Measurements from ENCODE around the gene RABAC1. TPM values are rescaled to one million over a fixed set of nuclear protein-coding genes. Genes with fewer than 3 reads are reported as not detected.
A peak's percentile ranks its signal among the peaks of the same experiment; 100 is the strongest.

The RABAC1 gene
- total and polyA plus RNA-seq, 2 donors (not counting 3 experiments of a cell fraction or from before 2014, with no cell fraction given), result 178 to 591 TPM

GRCh38 chr19:41930926-41931592 is 28.1 kb downstream of the RABAC1 start:
- no peak overlapping the region for H3K4me2 ChIP-seq (ENCODE audit: insufficient read depth, low read length)
- POLR2A ChIA-PET, result no interaction called here
- H3K27ac ChIP-seq (ENCODE audit: insufficient read depth, low read depth, low read length), result no peak overlapping the region
- no peaks in the 10 kb centered on the region for H3K9me3 ChIP-seq (replicated peaks; ENCODE audit: control insufficient read depth, insufficient read depth, low read length)
- H3K79me2 ChIP-seq (ENCODE audit: control insufficient read depth, insufficient read depth, low read length), result no peaks in the 10 kb centered on the region
- H2AFZ ChIP-seq (ENCODE audit: low read depth, low read length), result no peak overlapping the region
- intact Hi-C loops (cut with micrococcal nuclease), result no loop called here
- H3K27me3 ChIP-seq (ENCODE audit: control insufficient read depth in 2 of 2, insufficient read depth in 2 of 2, low read length in 2 of 2), result peaks cover 70 to 75% of the 10 kb centered on the region in 2 experiments
- no TSS peak for BruUV-seq (replicated peaks)
- no peak overlapping the region for H3K9ac ChIP-seq (replicated peaks; ENCODE audit: extremely low read depth, insufficient read depth, low read length)
- no peaks in the 10 kb centered on the region for H3K4me1 ChIP-seq (ENCODE audit: control insufficient read depth, extremely low read depth, insufficient read depth, low read length)
- no peaks in the 10 kb centered on the region for H4K20me1 ChIP-seq (replicated peaks; ENCODE audit: control insufficient read depth, extremely low read depth, insufficient read depth, low read length)
- TF ChIP-seq, protein P1, sequence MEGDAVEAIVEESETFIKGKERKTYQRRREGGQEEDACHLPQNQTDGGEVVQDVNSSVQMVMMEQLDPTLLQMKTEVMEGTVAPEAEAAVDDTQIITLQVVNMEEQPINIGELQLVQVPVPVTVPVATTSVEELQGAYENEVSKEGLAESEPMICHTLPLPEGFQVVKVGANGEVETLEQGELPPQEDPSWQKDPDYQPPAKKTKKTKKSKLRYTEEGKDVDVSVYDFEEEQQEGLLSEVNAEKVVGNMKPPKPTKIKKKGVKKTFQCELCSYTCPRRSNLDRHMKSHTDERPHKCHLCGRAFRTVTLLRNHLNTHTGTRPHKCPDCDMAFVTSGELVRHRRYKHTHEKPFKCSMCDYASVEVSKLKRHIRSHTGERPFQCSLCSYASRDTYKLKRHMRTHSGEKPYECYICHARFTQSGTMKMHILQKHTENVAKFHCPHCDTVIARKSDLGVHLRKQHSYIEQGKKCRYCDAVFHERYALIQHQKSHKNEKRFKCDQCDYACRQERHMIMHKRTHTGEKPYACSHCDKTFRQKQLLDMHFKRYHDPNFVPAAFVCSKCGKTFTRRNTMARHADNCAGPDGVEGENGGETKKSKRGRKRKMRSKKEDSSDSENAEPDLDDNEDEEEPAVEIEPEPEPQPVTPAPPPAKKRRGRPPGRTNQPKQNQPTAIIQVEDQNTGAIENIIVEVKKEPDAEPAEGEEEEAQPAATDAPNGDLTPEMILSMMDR (IDR thresholded peaks at IDR 0.05; ENCODE audit: extremely low read depth in 1 of 2, insufficient read depth in 1 of 2, low read depth in 1 of 2, low read length in 2 of 2), result peak; percentile 37 to 53
- no peak for TF ChIP-seq POLR2AphosphoS5 (IDR thresholded peaks at IDR 0.05; ENCODE audit: insufficient read depth, low read depth, low read length)
- peak; percentile 32 for TF ChIP-seq EZH2 (IDR thresholded peaks at IDR 0.05; ENCODE audit: borderline replicate concordance, low read depth, low read length, severe bottlenecking)
- FAIRE-seq (no peak), DNase-seq (ENCODE audit: low read depth, low spot score) (no peak)
- H3K4me3 ChIP-seq (replicated peaks in 1 of 3; ENCODE audit: insufficient read depth in 1 of 3, low read depth in 1 of 3, low read length in 3 of 3), result no peak overlapping the region
- no peaks in the 10 kb centered on the region for H3K9me1 ChIP-seq (replicated peaks; ENCODE audit: control insufficient read depth, extremely low read depth, insufficient read depth, low read length)
- CTCF ChIA-PET, result interaction anchor here (1.0 kb wide), 1 partner anchor 11 kb away, joined by 4 read pairs; no protein-coding TSS in a partner anchor
- no peaks in the 10 kb centered on the region for H3K36me3 ChIP-seq (ENCODE audit: control insufficient read depth in 2 of 2, extremely low read depth in 1 of 2, insufficient read depth in 2 of 2, low read length in 2 of 2)
- dilution Hi-C loops (cut with MboI; ENCODE audit: extremely low pct_ligation_motif_present, low sequenced_read_pairs), result no loop called here

GRCh38 chr19:41930322-41930722 is 28.8 kb downstream of the RABAC1 start:
- no peak overlapping the region for H3K4me2 ChIP-seq (ENCODE audit: insufficient read depth, low read length)
- H3K4me1 ChIP-seq (ENCODE audit: control insufficient read depth, extremely low read depth, insufficient read depth, low read length), result no peaks in the 10 kb centered on the region
- H2AFZ ChIP-seq (ENCODE audit: low read depth, low read length), result no peak overlapping the region
- DNase-seq (ENCODE audit: low read depth, low spot score) (no peak), FAIRE-seq (no peak)
- H4K20me1 ChIP-seq (replicated peaks; ENCODE audit: control insufficient read depth, extremely low read depth, insufficient read depth, low read length), result no peaks in the 10 kb centered on the region
- TF ChIP-seq GATA2 (IDR thresholded peaks at IDR 0.05; ENCODE audit: insufficient read depth, insufficient read length, low read depth, low read length) (no peak), JUN (IDR thresholded peaks at IDR 0.05; ENCODE audit: borderline replicate concordance, insufficient read depth, insufficient read length, low read depth) (no peak), EZH2 (IDR thresholded peaks at IDR 0.05; ENCODE audit: borderline replicate concordance, low read depth, low read length, severe bottlenecking) (no peak), POLR2AphosphoS5 (IDR thresholded peaks at IDR 0.05; ENCODE audit: insufficient read depth, low read depth, low read length) (no peak), FOS (IDR thresholded peaks at IDR 0.05; ENCODE audit: borderline replicate concordance, insufficient read depth, low read length) (no peak), POLR2A (IDR thresholded peaks at IDR 0.05; ENCODE audit: low read depth, low read length) (no peak), MYC (IDR thresholded peaks at IDR 0.05; ENCODE audit: low read depth, low read length) (no peak)
- TF ChIP-seq, protein P2, sequence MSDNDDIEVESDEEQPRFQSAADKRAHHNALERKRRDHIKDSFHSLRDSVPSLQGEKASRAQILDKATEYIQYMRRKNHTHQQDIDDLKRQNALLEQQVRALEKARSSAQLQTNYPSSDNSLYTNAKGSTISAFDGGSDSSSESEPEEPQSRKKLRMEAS (IDR thresholded peaks at IDR 0.05; ENCODE audit: insufficient read depth, insufficient read length), result no peak
- TF ChIP-seq, protein P1 (IDR thresholded peaks at IDR 0.05; ENCODE audit: extremely low read depth in 1 of 2, insufficient read depth in 1 of 2, low read depth in 1 of 2, low read length in 2 of 2), result no peak
- CTCF ChIA-PET, result interaction anchor here (0.8 kb wide), 1 partner anchor 105 kb away, joined by 3 read pairs; no protein-coding TSS in a partner anchor
- H3K79me2 ChIP-seq (ENCODE audit: control insufficient read depth, insufficient read depth, low read length), result no peaks in the 10 kb centered on the region
- no peaks in the 10 kb centered on the region for H3K9me1 ChIP-seq (replicated peaks; ENCODE audit: control insufficient read depth, extremely low read depth, insufficient read depth, low read length)
- BruUV-seq (replicated peaks), result no TSS peak
- intact Hi-C loops (cut with micrococcal nuclease), result no loop called here
- no peaks in the 10 kb centered on the region for H3K36me3 ChIP-seq (ENCODE audit: control insufficient read depth in 2 of 2, extremely low read depth in 1 of 2, insufficient read depth in 2 of 2, low read length in 2 of 2)
- H3K27me3 ChIP-seq (ENCODE audit: control insufficient read depth in 2 of 2, insufficient read depth in 2 of 2, low read length in 2 of 2), result peaks cover 70 to 74% of the 10 kb centered on the region in 2 experiments
- H3K9ac ChIP-seq (replicated peaks; ENCODE audit: extremely low read depth, insufficient read depth, low read length), result no peak overlapping the region
- POLR2A ChIA-PET, result no interaction called here
- no peak overlapping the region for H3K27ac ChIP-seq (ENCODE audit: insufficient read depth, low read depth, low read length)
- H3K9me3 ChIP-seq (replicated peaks; ENCODE audit: control insufficient read depth, insufficient read depth, low read length), result no peaks in the 10 kb centered on the region
- no peak overlapping the region for H3K4me3 ChIP-seq (replicated peaks in 1 of 3; ENCODE audit: insufficient read depth in 1 of 3, low read depth in 1 of 3, low read length in 3 of 3)
- dilution Hi-C loops (cut with MboI; ENCODE audit: extremely low pct_ligation_motif_present, low sequenced_read_pairs), result no loop called here

Measured in endothelial cell of umbilical vein (primary cell).